Eye (tissue), 1 donor: Measurements from ENCODE around the gene MYO16.

Experiments
- DNase-seq: peaks from one replicate; pipeline ENCODE4 v3.0.0-alpha.2; 2015

Gene MYO16

DNA sequence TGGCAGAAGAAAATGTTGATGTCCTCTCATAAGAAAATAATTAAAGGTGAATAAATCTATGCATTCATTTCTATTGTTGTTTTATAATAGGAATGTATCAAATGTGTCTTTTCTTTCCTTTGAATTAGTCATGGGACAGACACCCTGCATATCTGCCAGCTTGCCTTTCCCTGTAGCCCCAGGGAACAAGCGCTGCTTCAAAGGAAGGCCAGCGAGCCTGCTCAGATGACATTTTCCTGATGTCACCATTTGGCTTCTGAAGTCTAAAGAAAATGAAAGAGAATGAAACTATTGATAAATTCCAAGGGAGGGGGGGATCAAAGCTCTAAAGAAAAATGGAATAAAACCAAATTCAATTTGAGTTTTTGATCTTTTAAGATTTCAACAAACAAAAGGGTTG lies 582.2 kb downstream of the MYO16 start:
- peak; percentile 42 for DNase-seq

DNA sequence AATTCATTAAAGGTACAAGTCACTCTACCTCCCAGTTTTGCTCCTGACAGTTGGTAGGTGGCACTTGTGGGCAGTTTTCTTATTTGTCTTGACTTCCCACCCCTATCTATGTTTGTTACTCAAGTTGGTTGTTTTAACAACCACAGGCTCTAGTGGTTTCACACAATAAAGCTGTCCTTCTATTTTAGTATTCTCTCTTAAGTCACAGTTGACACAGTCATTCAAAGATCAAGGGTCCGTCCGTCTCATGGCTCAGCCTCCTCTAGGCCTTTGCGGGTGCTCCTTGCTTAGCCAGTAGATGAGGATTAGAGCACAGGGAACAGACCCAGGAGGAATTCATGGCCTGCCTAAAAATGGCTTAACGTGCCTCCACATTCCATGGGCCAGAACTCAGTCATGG lies 583.2 kb downstream of the MYO16 start:
- no peak for DNase-seq

DNA sequence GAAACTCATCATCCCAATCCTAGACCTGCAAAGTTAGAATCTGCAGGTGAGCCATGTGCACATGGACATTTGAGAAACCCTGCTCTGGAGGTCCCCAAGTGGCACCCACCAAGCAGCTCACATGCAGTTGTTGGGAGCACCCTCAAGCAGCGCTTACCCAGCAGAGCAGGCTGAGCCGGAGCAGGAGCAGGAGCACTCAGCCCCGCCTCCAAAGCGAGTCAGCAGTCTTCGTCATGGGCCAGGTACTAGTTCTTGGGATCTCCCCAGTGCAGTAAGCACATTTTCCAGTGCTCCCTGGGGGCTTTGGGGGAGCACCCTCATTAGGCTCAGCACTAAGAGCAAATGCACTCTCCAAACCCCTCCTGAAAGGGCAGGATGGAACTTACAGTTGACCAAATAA lies 584.3 kb downstream of the MYO16 start:
- no peak for DNase-seq

DNA sequence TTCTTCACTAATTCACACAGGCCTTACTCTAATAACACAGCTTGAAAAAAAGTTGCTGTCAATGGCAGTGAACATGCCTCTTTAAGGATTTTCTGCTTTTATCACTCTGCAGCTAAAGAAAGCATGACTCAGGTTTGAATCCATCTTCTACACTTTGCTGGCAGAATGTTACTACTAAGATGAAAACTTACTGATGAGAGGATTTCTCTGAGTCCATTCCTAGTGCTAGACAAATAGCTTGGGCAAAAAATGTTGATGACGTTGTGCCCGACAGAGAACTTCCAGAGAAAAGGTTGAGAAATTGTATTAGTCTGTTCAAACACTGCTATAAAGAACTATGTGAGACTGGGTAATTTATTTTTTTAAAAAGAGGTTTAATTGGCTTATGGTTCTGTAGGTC lies 585.0 kb downstream of the MYO16 start:
- no peak for DNase-seq

DNA sequence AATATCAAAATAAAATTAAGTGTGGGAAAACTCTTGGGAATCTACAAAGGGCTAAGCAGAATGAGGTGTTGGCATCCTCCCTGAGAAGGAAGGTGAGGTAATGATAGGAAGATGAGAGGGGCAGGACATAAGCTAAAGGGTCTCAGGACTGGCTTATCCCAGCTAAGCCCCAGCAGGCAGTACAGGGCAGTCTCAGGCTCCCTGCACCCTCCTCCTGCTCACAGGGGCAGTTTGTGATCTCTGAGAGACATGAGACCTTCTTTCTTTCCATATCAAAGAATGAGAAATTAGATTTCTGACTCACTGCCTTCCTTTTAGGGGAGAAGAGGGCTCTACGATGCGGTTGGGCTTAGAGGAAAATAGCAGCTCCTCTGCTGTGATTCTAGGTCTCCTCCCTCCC lies 586.0 kb downstream of the MYO16 start:
- no peak for DNase-seq

DNA sequence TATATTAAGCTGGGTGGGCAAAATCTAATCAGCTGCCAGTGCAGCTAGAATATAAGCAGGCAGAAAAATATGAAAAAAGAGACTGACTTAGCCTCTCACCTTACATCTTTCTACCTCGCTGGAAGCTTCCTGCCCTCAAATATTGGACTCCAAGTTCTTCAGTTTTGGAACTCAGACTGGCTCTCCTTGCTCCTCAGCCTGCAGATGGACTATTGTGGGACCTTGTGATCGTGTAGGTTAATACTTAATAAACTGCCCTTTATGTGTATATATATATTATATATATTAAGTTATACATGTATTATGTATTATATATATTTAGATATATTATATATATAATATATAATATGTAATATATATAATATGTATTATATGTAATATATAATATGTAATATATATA lies 588.1 kb downstream of the MYO16 start:
- DNase-seq = peak; percentile 7

DNA sequence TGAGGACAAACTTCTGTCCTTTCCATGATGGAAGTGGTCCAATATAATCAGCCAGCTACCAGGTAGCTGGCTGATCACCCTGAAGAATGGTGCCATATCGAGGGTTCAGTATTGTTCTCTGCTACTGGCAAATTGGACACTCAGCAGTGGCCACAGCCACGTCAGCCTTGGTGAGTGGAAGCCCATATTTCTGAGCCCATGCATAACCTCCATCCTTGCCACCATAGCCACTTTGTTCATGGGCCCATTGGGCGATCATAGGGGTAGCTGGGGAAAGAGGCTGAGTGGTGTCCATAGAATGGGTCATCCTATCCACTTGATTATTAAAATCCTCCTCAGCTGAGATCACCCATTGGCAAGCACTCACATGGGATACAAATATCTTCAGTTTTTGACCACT lies 591.2 kb downstream of the MYO16 start:
- no peak for DNase-seq

DNA sequence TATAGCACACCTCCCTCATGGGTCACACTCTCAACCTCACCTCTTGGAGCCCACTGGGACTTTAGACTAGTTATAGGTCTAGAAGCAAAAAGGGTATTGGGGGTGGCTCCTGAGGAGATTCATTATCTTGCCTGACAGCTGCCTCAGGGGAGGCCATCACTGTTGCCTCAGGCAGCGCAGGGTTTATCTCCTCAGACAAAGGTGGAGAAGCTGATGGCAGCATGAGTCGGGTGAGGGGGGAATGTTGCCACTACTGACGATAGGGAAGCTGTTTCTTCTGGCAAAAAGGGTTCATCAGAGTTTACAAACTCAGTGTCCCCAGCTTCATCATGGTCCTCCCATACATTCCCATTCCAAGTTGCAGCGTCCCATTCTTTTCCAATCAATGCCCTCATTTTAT lies 594.6 kb downstream of the MYO16 start:
- DNase-seq = no peak

DNA sequence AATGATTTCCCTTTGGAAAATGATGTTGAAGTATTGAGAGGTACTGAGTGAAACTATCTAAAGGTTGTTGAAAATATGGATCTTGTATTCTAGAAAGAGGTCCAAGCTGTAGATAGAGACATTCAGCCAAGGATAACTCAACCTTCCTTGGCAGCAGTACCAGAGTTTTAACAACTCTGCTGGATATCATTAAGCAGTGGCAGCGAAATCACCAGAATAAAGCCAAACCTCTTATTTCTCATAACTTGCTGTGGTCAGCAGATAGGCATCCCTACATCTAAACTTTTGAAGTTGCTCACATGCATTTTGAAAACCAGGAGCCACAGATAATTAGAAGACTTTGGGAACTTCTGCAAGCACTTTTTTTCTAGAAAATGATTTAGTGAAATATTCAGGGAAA lies 597.2 kb downstream of the MYO16 start:
- DNase-seq = no peak

DNA sequence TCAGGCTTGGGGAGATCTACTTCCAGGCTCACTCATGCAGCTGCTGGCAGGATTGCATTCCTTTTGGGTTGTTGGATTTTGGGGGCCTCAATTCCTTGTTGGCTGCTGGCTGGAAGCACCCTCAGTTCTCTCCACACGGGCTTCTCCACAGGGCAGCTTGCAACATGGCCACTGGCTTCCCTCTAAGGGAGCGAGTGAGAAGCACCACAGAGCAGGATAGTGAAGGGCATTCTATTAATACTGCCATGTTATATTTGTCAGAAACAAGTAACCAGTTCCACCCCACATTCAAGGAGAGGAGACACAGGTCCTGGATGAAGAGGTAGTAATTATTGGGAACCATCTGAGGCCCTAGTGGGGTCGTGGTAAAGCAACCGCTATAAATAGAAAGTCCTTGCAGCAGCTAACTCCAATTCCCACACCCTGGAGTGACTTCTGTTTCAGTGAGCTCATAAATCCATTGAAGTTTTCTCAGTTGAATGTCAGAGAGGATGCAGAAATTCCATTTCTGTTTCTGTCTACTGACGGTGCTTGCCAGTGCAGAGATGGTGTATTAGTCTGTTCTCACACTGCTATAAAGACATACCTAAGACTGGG lies 598.0 kb downstream of the MYO16 start:
- no peak for DNase-seq

DNA sequence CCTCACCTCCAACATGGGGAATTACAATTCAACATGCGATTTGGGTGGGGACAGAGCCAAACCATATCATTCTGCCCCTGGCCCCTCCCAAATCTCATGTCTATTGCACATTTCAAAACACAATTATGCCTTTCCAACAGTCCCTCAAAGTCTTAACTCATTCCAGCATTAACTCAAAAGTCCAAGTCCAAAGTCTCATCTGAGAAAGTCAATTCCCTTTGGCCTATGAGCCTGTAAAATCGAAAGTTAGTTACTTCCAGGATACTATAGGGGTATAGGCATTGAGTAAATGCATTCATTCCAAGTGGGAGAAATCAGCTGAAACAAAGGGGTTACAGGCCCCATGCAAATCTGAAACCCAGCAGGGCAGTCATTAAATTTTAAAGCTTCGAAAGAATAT lies 598.8 kb downstream of the MYO16 start:
- no peak for DNase-seq

DNA sequence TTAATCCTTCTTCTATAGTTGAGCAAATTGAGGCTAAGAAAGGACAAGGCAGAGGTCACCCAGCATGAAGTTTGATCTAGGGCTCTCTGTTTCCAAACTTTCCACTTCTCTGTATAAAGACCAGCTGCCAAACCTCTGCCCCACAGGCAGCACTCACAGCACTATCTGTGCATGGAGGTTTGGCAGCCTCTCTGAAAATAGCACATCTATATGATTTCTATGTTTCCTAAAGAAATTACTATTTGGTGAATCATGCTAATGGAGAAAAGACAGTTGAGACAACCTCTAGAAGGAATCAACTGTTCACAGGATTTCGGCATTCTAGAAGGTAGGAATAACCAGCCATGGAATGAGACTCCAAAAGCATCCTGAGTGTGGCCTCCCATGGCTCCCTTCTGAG lies 602.5 kb downstream of the MYO16 start:
- no peak for DNase-seq

DNA sequence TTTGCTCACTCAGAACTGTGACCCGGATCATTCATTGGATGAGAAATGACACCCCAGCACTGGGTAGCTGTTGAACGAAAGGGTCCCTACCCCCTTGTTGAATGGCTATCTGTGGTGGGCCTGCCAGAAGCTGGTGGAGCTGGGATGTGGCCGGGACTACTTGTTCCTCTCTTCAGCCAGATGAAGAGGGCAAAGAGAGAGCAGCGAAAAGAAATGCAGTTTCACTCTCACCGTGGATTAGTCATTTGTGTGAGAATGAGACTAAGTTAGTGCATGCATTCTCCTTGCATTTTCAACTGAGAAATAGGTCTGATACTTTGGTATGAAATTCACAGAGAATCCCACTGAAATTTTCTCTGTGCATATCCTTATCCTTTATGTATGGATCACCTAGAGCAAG lies 603.9 kb downstream of the MYO16 start:
- DNase-seq = no peak

DNA sequence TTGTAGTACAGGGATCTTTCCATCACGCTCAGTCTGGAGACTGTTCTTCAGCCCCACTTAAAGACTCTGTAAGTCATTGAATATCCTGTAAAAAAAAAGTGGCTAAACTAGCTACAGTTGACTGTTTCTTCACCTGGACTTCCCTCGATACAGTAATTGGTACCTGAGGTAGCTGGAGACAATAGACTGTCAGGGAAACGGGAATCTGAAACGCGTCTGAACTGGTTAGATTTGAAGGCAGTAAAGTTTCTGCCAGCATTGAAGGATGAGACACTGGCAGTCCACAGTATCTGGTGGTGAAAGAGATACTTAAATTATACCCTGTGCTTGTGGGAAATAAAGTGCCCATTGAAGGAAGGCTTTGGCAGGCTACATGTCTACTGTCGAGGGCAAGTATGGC lies 606.5 kb downstream of the MYO16 start:
- DNase-seq = no peak

DNA sequence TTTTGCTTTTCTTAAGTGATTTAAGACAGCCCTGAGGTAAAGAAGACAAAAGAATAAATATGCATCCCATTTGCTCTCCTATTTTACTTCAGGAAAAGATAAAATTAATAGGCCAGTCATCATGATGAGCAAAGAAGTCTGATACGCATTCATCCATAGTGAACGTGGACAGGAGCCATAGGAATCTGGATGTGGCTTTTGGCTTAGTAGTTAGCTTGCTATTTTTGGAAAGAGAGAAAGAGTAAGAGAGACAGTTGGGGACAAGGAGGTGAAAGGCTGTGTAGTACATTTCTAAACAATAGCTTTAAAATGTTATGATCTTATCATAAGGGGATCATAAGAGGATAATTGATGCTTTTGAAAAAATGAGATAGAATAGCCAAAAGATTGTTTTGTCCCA lies 611.7 kb downstream of the MYO16 start:
- DNase-seq = no peak

DNA sequence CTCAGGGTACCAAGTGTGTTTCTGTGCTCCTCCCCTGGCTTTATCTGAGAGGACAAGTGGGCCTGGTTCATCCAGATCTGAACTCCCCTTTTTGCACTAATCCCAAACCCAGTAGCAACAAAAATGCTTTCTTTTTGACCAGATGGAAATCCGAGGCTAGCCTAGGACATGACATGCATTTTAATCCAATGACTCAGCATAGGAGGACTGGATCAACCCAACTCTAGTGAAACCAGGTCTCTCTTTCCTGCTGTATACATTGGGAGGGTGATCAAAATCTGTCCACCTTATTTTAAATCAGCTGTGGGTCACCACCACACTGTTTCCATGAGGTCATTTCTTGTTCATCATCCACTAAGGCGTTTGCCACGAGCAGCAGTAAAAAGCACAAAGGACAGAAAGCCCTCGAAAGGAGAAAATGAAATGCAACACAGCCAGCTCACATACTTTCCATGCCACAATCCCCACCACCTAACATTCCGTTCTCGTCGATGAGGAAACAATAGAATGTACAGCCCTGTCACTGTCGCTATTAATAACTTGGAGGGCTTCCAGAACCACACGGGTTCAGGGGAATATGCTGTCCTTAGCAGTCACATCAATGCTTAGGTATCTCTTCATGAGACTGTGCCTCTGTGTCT lies 614.0 kb downstream of the MYO16 start:
- peak; percentile 24 for DNase-seq

DNA sequence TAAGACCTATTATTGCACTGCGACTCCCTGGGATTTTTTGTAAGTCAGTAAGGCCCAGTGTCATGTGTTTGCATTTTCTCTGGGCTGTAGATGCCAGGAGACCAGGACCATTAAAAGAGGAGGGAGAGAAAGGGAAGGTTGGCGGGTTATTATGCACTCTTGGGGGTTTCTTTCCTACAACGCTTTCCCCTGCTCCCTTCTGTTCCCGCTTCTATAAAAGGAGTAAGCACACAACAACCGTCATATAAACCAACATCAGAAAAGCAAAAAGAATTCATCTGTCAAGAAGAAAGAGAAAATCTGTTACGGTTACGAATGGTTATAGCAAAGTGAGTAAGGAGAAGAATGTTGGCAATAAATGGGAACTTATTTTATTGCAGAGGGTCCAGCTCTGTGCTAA lies 615.2 kb downstream of the MYO16 start:
- DNase-seq = no peak

DNA sequence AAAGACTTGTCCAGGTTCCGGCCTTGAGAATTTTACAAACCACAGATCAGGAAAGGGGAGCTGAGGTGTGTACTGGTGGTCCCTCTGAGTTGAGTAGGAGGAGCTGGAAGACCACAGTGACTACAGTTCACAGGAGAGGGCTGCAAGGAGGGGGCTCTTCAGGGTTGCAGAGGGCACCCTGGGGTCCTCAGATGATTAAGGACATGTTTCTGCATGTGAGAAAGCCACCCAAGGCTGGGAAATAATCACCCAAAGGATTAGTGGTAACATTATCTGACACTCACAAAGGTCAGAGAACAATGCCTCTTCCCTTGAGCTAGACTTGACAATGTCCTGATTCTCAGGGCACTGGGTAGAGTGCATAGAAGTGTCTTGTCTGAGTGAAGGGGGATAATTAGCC lies 616.6 kb downstream of the MYO16 start:
- no peak for DNase-seq

DNA sequence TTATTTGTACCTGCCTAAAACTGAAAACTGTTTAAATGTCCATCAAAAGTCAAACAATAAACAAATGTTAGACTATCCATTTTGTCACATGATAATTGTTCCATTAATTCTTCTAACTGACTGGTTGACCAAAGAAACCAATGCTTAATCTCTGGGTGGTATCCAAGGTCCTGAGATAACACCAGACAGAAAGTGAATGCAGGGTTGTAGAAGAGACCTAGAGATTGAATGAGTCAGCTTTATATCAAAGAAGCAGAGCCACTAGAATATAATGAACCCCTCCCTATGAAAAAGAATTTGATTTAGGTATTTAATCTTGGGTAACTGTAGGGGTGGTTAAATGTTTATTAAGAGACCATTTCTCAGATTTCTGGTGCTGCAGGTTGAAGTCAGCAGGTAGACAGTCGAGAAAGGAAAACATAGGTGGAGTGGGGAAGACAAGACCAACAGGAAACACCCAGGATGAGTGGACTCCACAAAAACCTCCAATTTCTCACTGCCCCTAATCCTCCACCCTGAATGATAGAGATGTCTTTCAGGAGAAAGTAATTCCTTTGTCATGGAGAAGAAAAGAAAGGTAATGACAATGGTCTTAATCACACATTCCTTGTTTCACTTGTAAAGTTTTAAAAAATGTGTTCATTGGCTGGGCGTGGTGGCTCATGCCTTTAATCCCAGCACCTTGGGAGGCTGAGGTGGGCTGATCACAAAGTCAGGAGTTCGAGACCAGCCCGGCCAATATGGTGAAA lies 620.5 kb downstream of the MYO16 start:
- DNase-seq = no peak

DNA sequence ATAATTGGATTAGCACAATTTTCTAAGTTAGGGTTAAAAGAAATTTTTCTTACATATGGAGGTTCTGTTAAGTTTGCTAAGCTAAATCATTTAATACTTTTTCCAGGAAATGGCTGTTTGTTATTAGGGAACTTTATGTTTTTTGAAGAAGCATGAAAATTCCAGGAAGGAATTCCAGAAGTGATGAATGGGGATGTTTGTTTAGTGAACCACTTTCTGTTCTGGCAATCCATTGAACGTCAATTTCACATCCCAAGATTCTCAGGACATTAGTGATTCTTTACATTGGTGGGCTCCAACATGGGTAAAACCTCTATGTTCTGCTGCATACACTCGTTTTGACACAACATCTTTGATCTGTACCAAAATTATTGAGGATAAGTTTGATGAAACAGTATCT lies 622.5 kb downstream of the MYO16 start:
- DNase-seq = no peak

DNA sequence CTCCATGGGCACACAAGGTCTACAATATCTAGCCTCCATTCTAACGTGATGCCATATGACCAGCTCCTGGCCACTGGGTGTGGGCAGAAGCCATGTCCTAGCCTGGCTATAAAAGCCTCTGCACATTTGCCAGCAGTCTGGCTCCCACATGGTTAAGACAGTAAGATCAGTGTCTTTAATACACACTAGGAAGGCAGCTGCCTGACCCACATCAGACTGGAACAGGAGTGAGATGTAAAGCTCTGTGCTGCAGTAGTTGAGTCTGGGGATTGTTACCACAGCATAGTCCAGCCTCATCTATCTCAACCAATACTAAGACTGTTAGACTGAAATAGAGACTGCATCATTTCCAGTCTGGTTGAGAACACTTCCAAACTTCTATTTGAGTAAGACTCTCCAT lies 623.9 kb downstream of the MYO16 start:
- DNase-seq = no peak

DNA sequence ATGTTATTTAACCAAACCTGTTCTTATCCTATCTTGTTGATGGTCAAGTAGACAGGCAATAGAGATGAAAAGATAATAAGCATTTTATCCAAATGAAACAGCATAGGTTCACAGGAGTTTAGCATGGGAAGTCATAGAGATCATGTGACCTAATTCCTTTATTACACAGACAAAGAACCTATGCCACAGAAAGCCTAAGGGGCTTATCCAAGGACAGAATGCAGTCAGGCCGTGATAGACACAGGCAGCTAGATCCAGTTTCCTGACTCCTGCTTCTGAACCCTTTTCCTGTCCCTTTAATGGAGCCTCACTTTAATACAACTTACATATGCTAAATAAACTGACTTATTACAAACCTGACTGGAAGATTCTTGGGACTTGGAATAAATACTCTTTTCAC lies 624.9 kb downstream of the MYO16 start:
- DNase-seq = no peak

DNA sequence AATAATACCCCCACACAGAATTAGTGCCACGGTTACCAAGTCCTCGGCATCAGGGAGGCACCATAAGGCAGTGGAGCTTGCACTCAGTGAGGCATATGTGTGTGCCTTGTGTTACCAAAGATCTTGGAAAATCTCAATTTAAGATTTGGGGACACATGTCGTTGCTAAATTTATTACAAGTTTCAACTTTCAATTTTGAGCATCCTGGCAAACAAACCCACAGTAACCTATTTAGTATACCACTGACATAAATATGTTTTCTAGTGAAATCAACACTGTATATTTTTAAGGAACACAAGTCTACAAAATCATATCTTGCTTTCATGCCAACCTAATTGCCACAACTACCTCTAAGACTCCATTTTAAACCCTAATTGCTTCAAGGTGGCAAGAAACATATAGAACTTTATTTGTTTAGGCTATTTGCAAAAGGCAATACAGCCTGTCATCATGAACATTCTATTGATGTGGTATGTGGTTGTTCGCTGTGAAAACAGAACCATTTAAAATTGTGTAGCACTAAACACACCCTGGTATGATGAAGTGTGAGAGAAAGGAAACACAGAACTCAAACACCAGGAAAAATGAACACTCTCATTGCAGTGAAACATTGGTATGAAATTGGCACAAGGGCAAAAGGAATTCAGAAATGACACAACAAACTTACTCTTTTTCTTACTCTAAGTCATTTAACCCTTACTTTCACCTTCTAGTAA lies 625.9 kb downstream of the MYO16 start:
- DNase-seq = no peak
